ENCODE results near the gene AOPEP. TPM values are rescaled to one million over a fixed set of nuclear protein-coding genes. Genes with fewer than 3 reads are reported as not detected.
A peak's percentile ranks its signal among the peaks of the same experiment; 100 is the strongest.

Gene AOPEP, protein sequence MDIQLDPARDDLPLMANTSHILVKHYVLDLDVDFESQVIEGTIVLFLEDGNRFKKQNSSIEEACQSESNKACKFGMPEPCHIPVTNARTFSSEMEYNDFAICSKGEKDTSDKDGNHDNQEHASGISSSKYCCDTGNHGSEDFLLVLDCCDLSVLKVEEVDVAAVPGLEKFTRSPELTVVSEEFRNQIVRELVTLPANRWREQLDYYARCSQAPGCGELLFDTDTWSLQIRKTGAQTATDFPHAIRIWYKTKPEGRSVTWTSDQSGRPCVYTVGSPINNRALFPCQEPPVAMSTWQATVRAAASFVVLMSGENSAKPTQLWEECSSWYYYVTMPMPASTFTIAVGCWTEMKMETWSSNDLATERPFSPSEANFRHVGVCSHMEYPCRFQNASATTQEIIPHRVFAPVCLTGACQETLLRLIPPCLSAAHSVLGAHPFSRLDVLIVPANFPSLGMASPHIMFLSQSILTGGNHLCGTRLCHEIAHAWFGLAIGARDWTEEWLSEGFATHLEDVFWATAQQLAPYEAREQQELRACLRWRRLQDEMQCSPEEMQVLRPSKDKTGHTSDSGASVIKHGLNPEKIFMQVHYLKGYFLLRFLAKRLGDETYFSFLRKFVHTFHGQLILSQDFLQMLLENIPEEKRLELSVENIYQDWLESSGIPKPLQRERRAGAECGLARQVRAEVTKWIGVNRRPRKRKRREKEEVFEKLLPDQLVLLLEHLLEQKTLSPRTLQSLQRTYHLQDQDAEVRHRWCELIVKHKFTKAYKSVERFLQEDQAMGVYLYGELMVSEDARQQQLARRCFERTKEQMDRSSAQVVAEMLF
- 100 to 1,000 TPM; 305 to 458 (median 419) TPM for total RNA-seq

DNA sequence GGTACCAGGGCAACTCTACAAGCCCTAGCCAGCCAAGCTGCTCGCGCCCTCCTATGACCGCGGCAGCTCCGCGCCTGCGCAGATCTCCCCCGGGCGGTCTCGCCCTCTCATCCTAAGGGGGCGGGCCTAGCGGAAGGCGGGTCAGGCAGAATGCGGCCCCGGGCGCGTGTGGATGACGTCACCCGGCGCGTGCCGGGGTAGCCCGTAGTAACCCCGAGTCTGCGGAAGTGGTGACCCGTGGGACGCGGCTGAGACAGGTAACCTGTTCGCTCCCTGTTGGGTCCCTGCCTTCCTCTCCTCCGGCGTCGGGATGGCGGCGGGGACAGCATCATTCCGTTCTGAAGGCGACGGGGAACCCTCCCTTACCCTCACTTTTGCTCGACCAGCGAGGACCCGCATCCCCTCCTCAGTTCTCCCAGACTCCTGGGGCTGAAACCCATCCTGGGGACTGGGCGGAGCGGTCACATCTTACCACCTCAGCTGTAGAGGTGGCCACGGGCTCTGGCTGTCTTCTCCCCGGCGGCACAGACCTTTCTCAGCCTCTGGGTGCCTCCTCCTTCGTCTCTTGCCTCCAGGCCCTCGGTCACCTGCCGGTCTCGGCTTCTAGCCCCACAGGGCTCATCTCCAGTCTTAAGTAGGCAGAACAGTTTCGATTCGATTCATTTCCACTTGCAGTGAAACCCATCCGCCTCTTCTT lies at the start of gene AOPEP:
Gene AOPEP, plus strand, starts transcription at position 205 of the 697 bp plus-strand sequence. CDS start 33,085 bp downstream, outside the sequence.
- WGBS: under 1% methylated on average over 40 of the region's 52 CpGs
- no peak for TF ChIP-seq EP300 (IDR thresholded peaks at IDR 0.05)
- TF ChIP-seq, protein P1, sequence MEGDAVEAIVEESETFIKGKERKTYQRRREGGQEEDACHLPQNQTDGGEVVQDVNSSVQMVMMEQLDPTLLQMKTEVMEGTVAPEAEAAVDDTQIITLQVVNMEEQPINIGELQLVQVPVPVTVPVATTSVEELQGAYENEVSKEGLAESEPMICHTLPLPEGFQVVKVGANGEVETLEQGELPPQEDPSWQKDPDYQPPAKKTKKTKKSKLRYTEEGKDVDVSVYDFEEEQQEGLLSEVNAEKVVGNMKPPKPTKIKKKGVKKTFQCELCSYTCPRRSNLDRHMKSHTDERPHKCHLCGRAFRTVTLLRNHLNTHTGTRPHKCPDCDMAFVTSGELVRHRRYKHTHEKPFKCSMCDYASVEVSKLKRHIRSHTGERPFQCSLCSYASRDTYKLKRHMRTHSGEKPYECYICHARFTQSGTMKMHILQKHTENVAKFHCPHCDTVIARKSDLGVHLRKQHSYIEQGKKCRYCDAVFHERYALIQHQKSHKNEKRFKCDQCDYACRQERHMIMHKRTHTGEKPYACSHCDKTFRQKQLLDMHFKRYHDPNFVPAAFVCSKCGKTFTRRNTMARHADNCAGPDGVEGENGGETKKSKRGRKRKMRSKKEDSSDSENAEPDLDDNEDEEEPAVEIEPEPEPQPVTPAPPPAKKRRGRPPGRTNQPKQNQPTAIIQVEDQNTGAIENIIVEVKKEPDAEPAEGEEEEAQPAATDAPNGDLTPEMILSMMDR (IDR thresholded peaks at IDR 0.05): peak in 1 of 3 experiments; percentile 25
- TF ChIP-seq POLR2A (IDR thresholded peaks at IDR 0.05; ENCODE audit: low read depth): peak; percentile 17
- TF ChIP-seq POLR2AphosphoS5 (IDR thresholded peaks at IDR 0.05): peak; percentile 91 to 98
- Histone ChIP-seq H3K36me3 (no peaks in the 10 kb centered on the region), H3K9me3 (no peaks in the 10 kb centered on the region), H3K27me3 (no peaks in the 10 kb centered on the region), H3K27ac (replicated peaks in 1 of 4) (peak within 1 kb of the TSS; percentile 83 to 90 (median 87)), H3K4me1 (peaks cover 6 to 17% (median 11%) of the 10 kb centered on the region in 4 donors), H3K4me3 (peak within 1 kb of the TSS; percentile 77 to 87 (median 84))
- DNase-seq (ENCODE audit: extremely low spot score): peak; percentile 99
- intact Hi-C loops (cut with DNase I): no loop called here

DNA sequence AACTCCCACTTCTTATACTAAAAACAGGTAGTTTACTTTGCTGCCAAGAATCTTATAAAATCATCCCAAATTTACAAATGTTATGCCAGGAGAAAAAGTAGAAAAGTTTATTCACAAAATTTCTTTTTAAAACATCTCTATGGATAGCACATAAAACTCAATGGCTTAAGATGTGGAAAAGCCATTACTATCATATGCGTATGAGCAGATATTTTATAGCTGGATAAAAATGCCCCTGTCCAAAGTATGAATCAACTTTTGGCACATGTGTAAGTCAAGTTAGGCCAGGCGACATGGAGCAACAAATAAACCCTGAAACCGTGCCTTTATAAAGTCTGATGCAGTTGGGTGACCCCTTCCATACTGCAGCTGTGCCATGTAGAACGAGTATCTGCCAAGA lies 48.6 kb upstream of the AOPEP start:
- TF ChIP-seq EP300 (IDR thresholded peaks at IDR 0.05) (no peak), POLR2A (IDR thresholded peaks at IDR 0.05; ENCODE audit: low read depth) (no peak)
- TF ChIP-seq, protein P1 (IDR thresholded peaks at IDR 0.05): no peak
- Histone ChIP-seq H3K9me3 (no peaks in the 10 kb centered on the region), H3K4me3 (no peak overlapping the region), H3K27me3 (no peaks in the 10 kb centered on the region), H3K27ac (replicated peaks in 1 of 4) (no peak overlapping the region), H3K4me1 (peaks cover 15 to 25% (median 22%) of the 10 kb centered on the region in 4 donors), H3K36me3 (no peaks in the 10 kb centered on the region)
- WGBS: 64% methylated on average over 4 of the region's 4 CpGs
- intact Hi-C loops (cut with DNase I): loop anchor here (5.0 kb wide), 1 partner anchor 94 kb away; no protein-coding TSS in a partner anchor
- no peak for DNase-seq (ENCODE audit: extremely low spot score)

DNA sequence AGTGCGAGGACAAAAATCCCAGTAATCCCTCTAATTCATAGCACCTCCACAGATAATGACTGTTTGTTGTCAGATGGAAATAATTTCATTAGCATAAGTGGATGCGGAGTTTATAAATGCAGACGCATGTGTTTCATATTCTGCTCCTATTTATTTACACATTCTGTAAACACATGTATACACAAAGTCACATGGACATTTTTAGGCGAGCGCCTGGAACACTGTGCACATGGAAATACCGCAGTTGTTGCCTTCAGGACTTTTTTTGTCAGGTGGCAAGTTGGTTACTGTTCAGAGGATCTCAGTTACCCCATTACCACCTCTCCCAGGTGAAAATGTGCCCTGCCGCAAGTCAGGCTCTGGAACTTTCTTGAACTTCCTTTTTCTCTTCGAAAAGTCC lies 46.9 kb upstream of the AOPEP start:
- Histone ChIP-seq H3K36me3 (no peaks in the 10 kb centered on the region), H3K4me1 (peaks cover 15 to 23% (median 21%) of the 10 kb centered on the region in 4 donors), H3K27me3 (no peaks in the 10 kb centered on the region), H3K9me3 (no peaks in the 10 kb centered on the region), H3K27ac (replicated peaks in 1 of 4) (no peak overlapping the region), H3K4me3 (no peak overlapping the region)
- TF ChIP-seq, protein P1 (IDR thresholded peaks at IDR 0.05): no peak
- no peak for TF ChIP-seq POLR2A (IDR thresholded peaks at IDR 0.05; ENCODE audit: low read depth)
- TF ChIP-seq POLR2AphosphoS5 (IDR thresholded peaks at IDR 0.05): no peak
- DNase-seq (ENCODE audit: extremely low spot score): no peak
- WGBS: 91% methylated on average over 8 of the region's 8 CpGs
- intact Hi-C loops (cut with DNase I): loop anchor here (5.0 kb wide), 1 partner anchor 93 kb away; no protein-coding TSS in a partner anchor

DNA sequence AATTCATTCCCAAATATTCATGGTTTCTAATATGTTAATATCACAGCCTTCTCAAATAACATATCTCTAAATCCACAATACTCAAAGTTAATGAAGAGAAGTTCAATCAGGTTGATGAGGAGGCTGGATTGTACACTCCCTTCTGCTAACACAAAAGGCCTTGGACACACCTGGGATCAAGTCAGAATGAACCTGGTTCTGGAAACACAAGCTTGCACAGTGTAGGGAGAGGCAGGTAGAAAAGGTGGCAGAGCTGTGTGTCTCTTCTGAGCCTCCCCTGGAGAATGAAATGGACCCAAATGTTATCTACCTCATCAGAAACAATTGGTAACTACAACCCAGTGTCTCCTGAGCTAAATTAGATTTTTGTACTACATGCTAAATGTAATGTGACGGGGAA lies 46.5 kb upstream of the AOPEP start:
- Histone ChIP-seq H3K4me3 (no peak overlapping the region), H3K4me1 (peaks cover 15 to 20% (median 17%) of the 10 kb centered on the region in 4 donors), H3K36me3 (no peaks in the 10 kb centered on the region), H3K27me3 (no peaks in the 10 kb centered on the region), H3K9me3 (no peaks in the 10 kb centered on the region), H3K27ac (replicated peaks in 1 of 4) (no peak overlapping the region)
- no peak for DNase-seq (ENCODE audit: extremely low spot score)
- 91% methylated on average over 1 of the region's 1 CpG for WGBS
- intact Hi-C loops (cut with DNase I): loop anchor here (2.0 to 5.0 kb wide), 2 partner anchors 451 to 587 kb away; no protein-coding TSS in a partner anchor
- no peak for TF ChIP-seq EP300 (IDR thresholded peaks at IDR 0.05)
- TF ChIP-seq, protein P1 (IDR thresholded peaks at IDR 0.05): no peak
- no peak for TF ChIP-seq POLR2A (IDR thresholded peaks at IDR 0.05; ENCODE audit: low read depth)
- no peak for TF ChIP-seq POLR2AphosphoS5 (IDR thresholded peaks at IDR 0.05)

All from esophagus muscularis mucosa (tissue), 4 donors.